Common myeloid progenitor, CD34-positive (primary cell): ENCODE data around the gene BHLHE41.

Experiments
- CTCF ChIA-PET: fragments of 350-600 bp; sonication (Branson Sonifier 250); formaldehyde crosslinking; loops from one replicate; lab custom pipeline; 2021; ENCODE audit warnings: antibody characterized with exemption; lab: Charles Lee
- POLR2A ChIA-PET: fragments of 350-600 bp; sonication (Branson Sonifier 250); formaldehyde crosslinking; loops from one replicate; lab custom pipeline; 2021; ENCODE audit warnings: antibody characterized with exemption; lab: Charles Lee
- DNase-seq, 3 donors: peaks; one replicate each; pipeline versions ENCODE4 v3.0.0 to v3.0.0-alpha.2; 2013
- H3K27ac ChIP-seq, 2 experiments: 1 replicate in 1 of 2; 2 replicates in 1 of 2; pipeline ENCODE4 v1.7.0; 2013; ENCODE audit warnings: inconsistent platforms in 2 of 2, low read length in 2 of 2, mild to moderate bottlenecking in 2 of 2, low read depth in 1 of 2, moderate library complexity in 1 of 2; ENCODE audit not compliant: severe bottlenecking in 2 of 2, insufficient read depth in 1 of 2, poor library complexity in 1 of 2
- H3K27me3 ChIP-seq, 5 experiments: replicated peaks in 2 of 5; 1 replicate in 3 of 5; 2 replicates in 2 of 5; pipeline versions ENCODE4 v1.6.1 to v1.7.0; 2013; ENCODE audit warnings: low read length in 4 of 5, mild to moderate bottlenecking in 2 of 5, moderate library complexity in 2 of 5, inconsistent platforms in 1 of 5; ENCODE audit not compliant: insufficient read depth in 5 of 5, control insufficient read depth in 4 of 5
- H3K36me3 ChIP-seq, 4 experiments: 1 replicate in 2 of 4; 2 replicates in 2 of 4; pipeline versions ENCODE4 v1.6.1 to v1.7.0; 2013; ENCODE audit warnings: low read length in 3 of 4, control low read depth in 1 of 4, mild to moderate bottlenecking in 1 of 4; ENCODE audit not compliant: control insufficient read depth in 4 of 4, insufficient read depth in 4 of 4
- H3K4me1 ChIP-seq, 4 experiments: 1 replicate in 3 of 4; 2 replicates in 1 of 4; pipeline versions ENCODE4 v1.6.1 to v1.7.1; 2013; ENCODE audit warnings: low read length in 3 of 4, mild to moderate bottlenecking in 3 of 4, control low read depth in 1 of 4, inconsistent platforms in 1 of 4, moderate library complexity in 1 of 4; ENCODE audit not compliant: control insufficient read depth in 4 of 4, insufficient read depth in 4 of 4; ENCODE audit errors: control extremely low read depth in 1 of 4
- H3K4me3 ChIP-seq, 7 experiments: 1 replicate in 4 of 7; 2 replicates in 3 of 7; pipeline versions ENCODE4 v1.5.1 to v1.7.0; 2013; ENCODE audit warnings: mild to moderate bottlenecking in 7 of 7, low read length in 6 of 7, moderate library complexity in 6 of 7, inconsistent platforms in 2 of 7, low read depth in 2 of 7, control low read depth in 1 of 7; ENCODE audit not compliant: insufficient read depth in 4 of 7, control insufficient read depth in 1 of 7; ENCODE audit errors: extremely low read depth in 1 of 7
- H3K9me3 ChIP-seq, 5 experiments: 1 replicate in 4 of 5; 2 replicates in 1 of 5; pipeline versions ENCODE4 v1.6.1 to v1.7.1; 2013; ENCODE audit warnings: low read length in 4 of 5, mild to moderate bottlenecking in 2 of 5, inconsistent platforms in 1 of 5, low read depth in 1 of 5, moderate library complexity in 1 of 5; ENCODE audit not compliant: control insufficient read depth in 4 of 5, insufficient read depth in 2 of 5; ENCODE audit errors: control extremely low read depth in 1 of 5
- WGBS: methylation state at CpG from one replicate; pipeline ENCODE4 v1.1.5; 2013; ENCODE audit not compliant: insufficient coverage; 5-methylcytosine and 5-hydroxymethylcytosine counted together

The BHLHE41 gene

DNA sequence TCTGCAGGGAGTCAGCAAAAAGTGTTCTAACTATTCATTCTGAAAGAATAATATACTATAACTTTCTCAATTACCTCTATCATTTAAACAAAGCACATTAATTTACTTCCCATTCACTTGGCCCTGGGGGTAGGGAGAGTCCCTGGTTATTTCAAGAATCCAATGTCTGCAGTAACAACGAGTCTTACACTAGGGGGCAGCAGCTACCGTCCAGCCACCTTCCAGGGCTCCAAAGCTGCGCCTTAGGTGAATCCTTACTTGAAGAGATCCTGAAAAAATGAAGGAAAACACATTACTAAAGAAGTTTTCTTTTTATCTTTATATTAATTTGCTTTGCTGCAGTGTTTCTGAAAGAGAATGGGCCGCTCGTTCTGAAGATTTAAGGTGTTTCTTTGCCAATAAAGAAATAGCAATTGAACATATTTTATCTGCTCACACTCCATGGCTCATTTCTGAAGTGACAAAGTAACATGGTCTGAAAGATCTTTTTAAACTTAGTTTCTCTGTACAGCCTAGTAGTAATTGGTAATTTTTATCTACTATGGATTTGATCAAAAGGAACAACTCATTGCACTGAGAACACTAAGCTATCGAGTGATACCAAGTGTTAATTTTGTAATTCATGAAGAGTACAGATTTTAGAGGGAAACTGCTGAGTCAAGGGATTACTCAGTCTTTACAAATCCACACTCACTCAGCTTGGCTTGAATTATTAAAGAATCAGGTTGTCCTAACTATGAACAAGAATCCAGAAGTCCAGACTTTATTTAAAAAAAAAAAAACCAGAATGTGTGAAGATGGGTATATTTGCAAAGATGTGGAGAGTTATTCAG is 27.6 kb downstream of the BHLHE41 start:
- DNase-seq, result peak; percentile 69 to 80 (median 76)
- ChIA-PET POLR2A (interaction anchor here (0.6 kb wide), 1 partner anchor 87 kb away, joined by 3 read pairs; no protein-coding TSS in a partner anchor), CTCF (interaction anchor here (0.6 to 4.1 kb wide), 8 partner anchors 12 to 555 kb away, joined by 3 to 13 read pairs (median 4); no protein-coding TSS in a partner anchor)
- H3K27ac ChIP-seq, result no peak overlapping the region
- WGBS, result 0% methylated on average over 1 of the region's 6 CpGs
- no peaks in the 10 kb centered on the region for H3K9me3 ChIP-seq
- H3K27me3 ChIP-seq, result no peaks in the 10 kb centered on the region
- peaks cover 0 to 7% (median 0%) of the 10 kb centered on the region in 4 experiments for H3K4me1 ChIP-seq
- no peaks in the 10 kb centered on the region for H3K36me3 ChIP-seq
- no peak overlapping the region for H3K4me3 ChIP-seq

DNA sequence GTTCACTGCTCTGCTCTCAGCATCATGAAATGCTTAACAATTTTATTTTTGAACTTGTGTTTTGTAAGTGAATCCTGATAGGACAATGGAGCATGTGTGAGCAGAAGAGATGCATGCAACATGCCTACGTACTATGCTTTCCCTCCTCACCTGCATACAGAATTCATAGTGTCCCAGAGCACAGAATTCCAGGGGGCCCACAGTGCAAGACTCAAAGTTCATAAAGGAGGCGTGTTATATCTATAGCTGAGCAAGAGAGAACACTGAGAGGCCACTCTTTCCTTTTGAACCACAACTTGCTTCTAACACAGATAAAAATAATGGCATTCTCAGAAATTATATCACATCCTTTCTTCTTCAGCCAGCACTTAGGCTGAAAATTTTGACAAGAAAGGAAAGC is 28.8 kb downstream of the BHLHE41 start:
- ChIA-PET POLR2A (no interaction called here), CTCF (interaction anchor here (0.9 to 1.4 kb wide), 4 partner anchors 23 to 556 kb away, joined by 3 to 4 read pairs (median 3); no protein-coding TSS in a partner anchor)
- no peak overlapping the region for H3K4me3 ChIP-seq
- DNase-seq, result no peak
- H3K4me1 ChIP-seq, result peaks cover 0 to 7% (median 0%) of the 10 kb centered on the region in 4 experiments
- H3K27ac ChIP-seq, result no peak overlapping the region
- H3K27me3 ChIP-seq, result no peaks in the 10 kb centered on the region
- H3K36me3 ChIP-seq, result no peaks in the 10 kb centered on the region
- H3K9me3 ChIP-seq, result no peaks in the 10 kb centered on the region
- WGBS, result 100% methylated on average over 1 of the region's 2 CpGs

DNA sequence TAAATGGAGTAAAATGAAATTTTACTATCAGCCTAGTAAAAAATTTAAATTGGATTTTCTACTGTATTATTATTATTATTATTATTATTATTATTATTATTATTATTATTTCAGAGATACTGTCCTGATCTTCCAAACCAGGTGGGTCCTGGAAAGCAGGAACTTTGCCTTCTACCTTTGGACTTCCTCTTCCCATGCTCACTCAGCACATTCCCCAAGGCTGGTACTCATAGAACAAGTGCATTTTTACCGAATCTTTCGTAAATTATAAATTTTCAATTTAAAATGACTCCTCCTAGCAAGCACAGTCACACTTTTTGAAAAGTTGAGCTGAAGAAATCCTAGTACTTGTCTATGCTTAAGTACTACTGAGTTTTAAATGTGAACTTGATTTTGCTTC is 29.7 kb downstream of the BHLHE41 start:
- no peak overlapping the region for H3K27ac ChIP-seq
- ChIA-PET POLR2A (no interaction called here), CTCF (interaction anchor here (1.0 to 1.4 kb wide), 2 partner anchors 24 to 519 kb away, joined by 3 to 4 read pairs; no protein-coding TSS in a partner anchor)
- H3K9me3 ChIP-seq, result no peaks in the 10 kb centered on the region
- WGBS, result no CpG with 5 or more reads among the region's 2 CpGs
- no peaks in the 10 kb centered on the region for H3K36me3 ChIP-seq
- H3K4me3 ChIP-seq, result no peak overlapping the region
- H3K27me3 ChIP-seq, result no peaks in the 10 kb centered on the region
- no peak for DNase-seq
- H3K4me1 ChIP-seq, result peaks cover 0 to 7% (median 0%) of the 10 kb centered on the region in 4 experiments

DNA sequence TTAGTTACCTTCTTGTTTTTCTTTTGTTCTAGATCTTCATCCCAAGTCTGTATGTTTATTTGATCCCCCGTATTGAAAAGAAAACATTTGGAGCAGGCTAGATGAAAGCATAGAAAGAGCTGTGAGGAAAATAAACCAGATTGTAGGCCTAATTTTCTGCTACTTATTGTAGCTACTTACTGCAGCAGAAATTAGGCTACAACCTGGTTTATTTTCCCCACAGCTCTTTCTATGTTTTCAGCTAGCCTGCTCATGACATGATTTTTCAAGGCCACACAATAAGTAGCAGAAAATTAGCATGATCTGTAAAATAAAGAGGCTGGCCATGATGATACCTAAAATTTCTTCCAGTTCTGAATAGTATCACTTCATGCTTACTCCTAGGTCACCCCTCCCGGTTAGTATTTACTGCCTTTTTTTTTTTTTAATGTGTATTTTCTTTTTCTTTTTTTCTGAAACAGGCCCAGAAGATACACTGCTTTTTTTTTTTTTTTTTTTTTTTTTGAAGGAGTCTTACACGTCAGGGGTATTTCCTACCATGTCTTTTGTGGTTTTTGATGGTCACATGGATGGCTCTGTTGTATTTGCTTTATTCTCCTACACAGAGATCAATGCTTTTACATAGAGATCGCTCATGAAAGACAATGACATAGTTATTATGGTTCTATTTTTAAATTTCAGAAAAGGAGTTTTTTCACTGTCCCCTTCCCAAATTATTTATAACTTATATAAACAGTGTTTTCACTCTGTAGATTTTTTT is 32.3 kb downstream of the BHLHE41 start:
- Histone ChIP-seq H3K9me3 (no peaks in the 10 kb centered on the region), H3K27ac (no peak overlapping the region), H3K4me1 (peaks cover 0 to 7% (median 0%) of the 10 kb centered on the region in 4 experiments), H3K36me3 (no peaks in the 10 kb centered on the region), H3K27me3 (no peaks in the 10 kb centered on the region), H3K4me3 (no peak overlapping the region)
- CTCF ChIA-PET, result no interaction called here
- DNase-seq, result peak in 2 of 3 donors; percentile 14 to 26
- POLR2A ChIA-PET, result no interaction called here
- no CpG with 5 or more reads among the region's 4 CpGs for WGBS

DNA sequence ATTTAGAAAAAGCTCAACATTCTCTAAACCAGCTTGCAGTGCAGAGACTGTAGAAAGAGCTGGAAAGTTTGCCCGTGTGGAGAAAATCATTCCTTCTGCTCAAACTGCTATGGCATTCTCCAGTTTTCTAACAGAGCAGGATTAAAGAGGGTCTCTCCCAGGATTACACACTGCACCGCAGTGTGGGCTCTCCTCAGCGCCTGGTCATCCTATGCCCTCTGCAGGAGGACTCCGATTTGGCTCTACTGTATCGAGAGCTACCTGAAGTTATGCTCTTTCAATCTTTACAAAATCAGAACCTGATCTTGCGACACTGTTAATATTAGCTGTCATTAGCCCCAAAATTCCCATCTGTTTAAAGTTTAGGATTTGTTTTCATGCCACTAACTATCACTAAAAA is 33.0 kb downstream of the BHLHE41 start:
- POLR2A ChIA-PET, result interaction anchor here (0.6 kb wide), 1 partner anchor 8 kb away, joined by 3 read pairs; no protein-coding TSS in a partner anchor
- no peak overlapping the region for H3K4me3 ChIP-seq
- H3K27ac ChIP-seq, result no peak overlapping the region
- peaks cover 0 to 7% (median 0%) of the 10 kb centered on the region in 4 experiments for H3K4me1 ChIP-seq
- CTCF ChIA-PET, result no interaction called here
- 97% methylated on average over 6 of the region's 6 CpGs for WGBS
- H3K36me3 ChIP-seq, result no peaks in the 10 kb centered on the region
- no peak for DNase-seq
- H3K27me3 ChIP-seq, result no peaks in the 10 kb centered on the region
- no peaks in the 10 kb centered on the region for H3K9me3 ChIP-seq

DNA sequence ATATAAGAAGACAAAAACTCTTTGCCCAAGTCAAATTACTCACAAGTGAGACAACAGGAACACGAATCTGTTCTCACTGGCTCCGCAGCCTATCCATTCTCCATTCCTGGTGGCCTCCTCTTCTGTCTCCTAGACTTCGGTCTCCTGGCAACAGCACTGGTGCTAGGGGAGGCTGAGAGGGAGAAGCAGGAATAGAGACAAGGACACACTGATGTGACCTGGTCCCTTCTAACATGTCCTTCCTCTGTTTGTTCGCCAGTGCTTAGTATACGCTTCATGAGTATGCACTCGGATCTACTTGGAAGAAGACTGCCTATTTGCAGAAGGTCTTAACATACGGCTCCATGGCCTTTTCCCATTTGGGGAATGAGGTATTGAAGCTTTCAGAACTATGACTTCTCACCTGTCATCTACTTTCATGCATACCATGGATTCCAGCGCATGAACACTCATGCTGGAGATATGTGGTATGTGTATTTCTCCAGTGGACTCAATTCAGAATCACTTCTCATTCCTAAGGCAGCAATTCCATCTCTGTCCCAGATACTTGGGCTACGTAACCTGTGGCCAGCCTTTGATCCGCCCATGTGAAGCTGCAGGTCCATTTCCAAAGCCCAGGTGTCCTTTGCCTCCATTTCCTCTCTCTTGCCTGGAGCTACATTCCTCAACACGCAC is 33.9 kb downstream of the BHLHE41 start:
- POLR2A ChIA-PET, result interaction anchor here (0.6 kb wide), 1 partner anchor 9 kb away, joined by 3 read pairs; no protein-coding TSS in a partner anchor
- H3K4me3 ChIP-seq, result no peak overlapping the region
- H3K4me1 ChIP-seq, result peaks cover 0 to 7% (median 0%) of the 10 kb centered on the region in 4 experiments
- no peak overlapping the region for H3K27ac ChIP-seq
- no peaks in the 10 kb centered on the region for H3K27me3 ChIP-seq
- CTCF ChIA-PET, result interaction anchor here (0.7 kb wide), 1 partner anchor 523 kb away, joined by 3 read pairs; no protein-coding TSS in a partner anchor
- 79% methylated on average over 8 of the region's 11 CpGs for WGBS
- DNase-seq, result no peak
- H3K9me3 ChIP-seq, result no peaks in the 10 kb centered on the region
- no peaks in the 10 kb centered on the region for H3K36me3 ChIP-seq
